IPS-18c (cell line): ENCODE data around the gene RAP1B.
"Not testable (repeated sequence)": the region's sequence is repeated elsewhere in the genome, so short reads cannot be mapped to it uniquely, and the experiment has no call there.

Source experiments
- H3K4me3 ChIP-seq: 2 replicates; pipeline ENCODE4 v1.7.0; 2013; ENCODE audit warnings: low read depth, mild to moderate bottlenecking, low read length, moderate library complexity; ENCODE audit not compliant: insufficient read depth
- H3K9me3 ChIP-seq: one replicate; pipeline ENCODE4 v1.6.1; 2013; ENCODE audit warnings: mild to moderate bottlenecking, low read length, moderate library complexity; ENCODE audit not compliant: control insufficient read depth, insufficient read depth

Gene RAP1B

DNA sequence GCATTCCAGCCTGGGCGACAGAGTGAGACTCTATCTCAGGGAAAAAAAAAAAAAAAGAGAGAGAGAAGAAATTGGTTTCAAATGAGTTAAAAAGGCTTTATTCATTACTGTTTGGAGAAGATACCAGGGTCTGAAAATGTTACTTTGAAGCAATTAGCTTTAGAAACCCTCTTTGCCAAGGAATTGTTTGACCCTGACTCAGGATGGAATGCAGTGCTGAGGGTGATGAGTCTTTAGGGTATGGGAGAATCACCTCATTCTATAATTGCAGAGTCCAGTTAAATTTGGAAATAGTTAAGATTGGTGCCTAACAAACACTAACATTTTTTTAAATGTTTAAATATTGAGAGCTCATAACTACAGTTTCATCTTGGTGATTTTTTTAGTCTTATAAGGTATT lies 13.3 kb downstream of the RAP1B start:
- no peak overlapping the region for H3K4me3 ChIP-seq
- no peaks in the 10 kb centered on the region for H3K9me3 ChIP-seq

DNA sequence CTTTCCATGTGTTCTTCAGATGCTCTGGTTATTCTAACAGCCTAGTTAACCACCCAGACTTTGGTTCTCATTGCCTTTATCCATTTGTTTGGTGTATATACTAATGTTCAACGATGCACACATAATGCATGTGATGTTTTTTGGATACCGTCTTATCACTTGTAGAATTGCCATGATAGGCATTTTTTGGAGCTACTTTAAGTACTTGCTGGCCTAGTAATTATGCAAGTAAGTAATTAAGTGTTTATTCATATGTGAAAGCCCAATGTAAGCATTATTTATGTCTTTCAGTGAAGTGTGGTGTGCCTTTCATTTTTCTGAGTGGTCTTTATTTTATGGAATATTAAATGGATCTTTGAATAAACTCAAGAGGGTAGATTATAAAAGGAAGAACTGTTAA lies 14.2 kb downstream of the RAP1B start:
- Histone ChIP-seq H3K9me3 (no peaks in the 10 kb centered on the region), H3K4me3 (no peak overlapping the region)

DNA sequence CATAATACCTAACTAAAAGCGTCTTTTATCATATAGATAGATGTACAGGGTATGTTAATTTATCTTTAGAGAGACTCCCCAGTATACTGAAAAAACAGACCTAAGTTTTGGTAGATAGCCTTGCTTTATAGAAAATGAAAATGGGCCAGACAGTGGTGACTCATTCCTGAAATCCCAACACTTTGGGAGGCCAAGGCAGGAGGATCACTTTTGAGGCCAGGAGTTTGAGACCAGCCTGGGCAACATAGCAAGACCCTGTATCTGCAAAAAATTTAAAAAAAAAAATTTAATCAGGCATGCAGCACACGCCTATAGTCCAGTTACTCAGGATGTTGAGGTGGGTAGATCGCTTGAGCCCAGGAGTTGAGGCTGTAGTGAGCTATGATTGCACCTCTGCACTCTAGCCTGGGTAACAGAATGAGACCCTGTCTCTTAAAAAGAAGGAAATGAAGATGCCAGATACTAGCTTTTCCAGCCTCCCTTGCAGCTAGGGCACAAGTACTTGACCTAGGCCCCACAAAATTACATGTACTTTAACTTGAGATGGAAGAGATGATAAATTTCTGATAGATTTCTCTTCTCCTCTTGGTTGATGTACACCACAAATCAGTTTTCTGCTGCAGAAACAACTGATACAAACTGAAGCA lies 17.1 kb downstream of the RAP1B start:
- Histone ChIP-seq H3K9me3 (no peaks in the 10 kb centered on the region), H3K4me3 (no peak overlapping the region)

DNA sequence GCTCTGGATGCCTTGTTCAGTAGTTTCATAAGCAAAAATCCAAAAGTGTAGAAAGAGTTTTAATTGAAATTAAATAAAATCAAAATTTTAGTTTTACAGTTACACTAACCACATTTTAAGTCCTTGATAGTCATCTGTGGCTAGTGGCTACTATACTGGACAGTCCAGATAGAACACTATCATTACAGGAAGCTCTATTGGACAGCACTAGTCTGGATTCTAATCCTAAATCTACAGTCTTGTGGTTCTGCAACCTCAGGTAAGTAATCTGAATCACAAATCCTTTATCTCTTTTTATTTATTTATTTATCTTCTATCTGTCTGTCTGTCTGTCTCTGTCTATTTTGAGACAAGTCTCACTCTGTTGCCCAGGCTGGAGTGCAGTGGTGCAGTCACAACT lies 18.0 kb downstream of the RAP1B start:
- Histone ChIP-seq H3K4me3 (no peak overlapping the region), H3K9me3 (no peaks in the 10 kb centered on the region)

DNA sequence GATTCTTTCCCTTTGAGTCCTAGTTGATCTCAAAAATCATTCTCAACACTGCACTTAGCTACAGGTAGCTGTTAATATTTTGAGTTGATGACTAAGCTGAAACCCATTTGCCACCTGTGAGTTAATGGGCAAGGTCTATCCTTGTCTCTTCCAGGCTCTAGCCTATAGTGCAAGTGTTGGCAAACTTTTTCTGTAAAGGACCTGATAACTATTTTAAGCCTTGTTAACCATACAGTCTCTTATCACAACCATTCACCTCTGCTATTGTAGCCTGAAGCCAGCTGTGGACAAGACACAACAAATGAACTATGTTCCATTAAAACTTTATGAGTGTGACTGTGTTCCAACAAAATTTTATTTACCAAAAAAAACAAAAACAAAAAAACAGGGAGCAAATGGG lies 19.4 kb downstream of the RAP1B start:
- no peak overlapping the region for H3K4me3 ChIP-seq
- no peaks in the 10 kb centered on the region for H3K9me3 ChIP-seq

DNA sequence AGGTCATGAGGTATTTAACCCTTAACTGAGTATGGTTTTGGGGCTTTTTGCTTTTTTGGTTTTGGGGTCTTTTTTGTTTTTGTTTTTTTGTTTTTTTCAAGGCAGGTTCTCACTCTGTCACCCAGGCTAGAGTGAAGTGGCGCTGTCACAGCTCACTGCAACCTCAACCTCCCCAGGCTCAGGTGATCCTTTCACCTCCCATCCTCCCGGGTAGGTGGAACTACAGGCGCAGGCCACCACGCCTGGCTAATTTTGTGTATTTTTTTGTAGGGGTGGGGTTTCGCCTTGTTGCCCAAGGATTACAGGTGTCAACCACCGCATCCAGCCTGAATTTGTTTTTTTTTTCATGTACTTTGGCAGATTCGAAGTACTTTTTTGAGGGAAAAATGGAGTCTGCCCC lies 19.9 kb downstream of the RAP1B start:
- Histone ChIP-seq H3K9me3 (no peaks in the 10 kb centered on the region), H3K4me3 (no peak overlapping the region)

DNA sequence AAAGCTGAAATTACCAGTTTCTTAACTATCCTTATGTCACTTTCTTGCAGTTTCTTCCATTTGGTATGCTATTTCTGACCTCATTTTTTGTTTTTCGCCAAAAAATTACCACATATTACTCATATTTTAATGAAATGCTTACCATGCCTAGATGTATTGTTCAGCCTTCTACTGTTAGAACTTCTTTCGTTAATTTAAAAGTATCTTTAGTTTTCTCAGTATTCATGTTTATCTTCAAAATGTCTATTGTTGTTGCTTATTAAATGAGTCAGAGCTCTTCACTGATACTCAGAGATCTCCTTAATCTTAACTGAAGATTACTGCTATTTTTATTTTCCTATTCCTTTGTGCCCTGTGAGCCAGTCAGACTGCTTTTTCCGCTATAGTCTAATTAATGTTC lies 20.5 kb downstream of the RAP1B start:
- Histone ChIP-seq H3K4me3 (no peak overlapping the region), H3K9me3 (no peaks in the 10 kb centered on the region)

DNA sequence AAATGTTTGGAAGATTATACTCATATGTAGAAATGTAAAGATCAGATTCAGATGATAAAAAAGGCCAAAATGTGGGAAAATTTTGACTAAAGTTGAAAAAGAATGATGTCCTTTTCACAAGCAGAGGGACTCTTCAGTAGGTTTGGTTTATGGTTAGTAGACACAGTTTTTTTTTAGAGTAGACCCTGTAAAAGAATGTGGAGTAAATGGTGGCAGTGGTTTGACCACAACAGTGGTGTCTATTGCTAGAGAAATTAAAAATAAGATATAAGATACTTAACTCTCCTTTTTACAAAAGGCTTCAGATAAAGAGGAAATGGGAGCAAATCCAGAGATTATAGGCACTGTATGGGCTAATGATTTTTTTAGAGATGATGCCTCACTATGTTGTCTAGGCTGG lies 21.8 kb downstream of the RAP1B start:
- no peaks in the 10 kb centered on the region for H3K9me3 ChIP-seq
- H3K4me3 ChIP-seq, result no peak overlapping the region

DNA sequence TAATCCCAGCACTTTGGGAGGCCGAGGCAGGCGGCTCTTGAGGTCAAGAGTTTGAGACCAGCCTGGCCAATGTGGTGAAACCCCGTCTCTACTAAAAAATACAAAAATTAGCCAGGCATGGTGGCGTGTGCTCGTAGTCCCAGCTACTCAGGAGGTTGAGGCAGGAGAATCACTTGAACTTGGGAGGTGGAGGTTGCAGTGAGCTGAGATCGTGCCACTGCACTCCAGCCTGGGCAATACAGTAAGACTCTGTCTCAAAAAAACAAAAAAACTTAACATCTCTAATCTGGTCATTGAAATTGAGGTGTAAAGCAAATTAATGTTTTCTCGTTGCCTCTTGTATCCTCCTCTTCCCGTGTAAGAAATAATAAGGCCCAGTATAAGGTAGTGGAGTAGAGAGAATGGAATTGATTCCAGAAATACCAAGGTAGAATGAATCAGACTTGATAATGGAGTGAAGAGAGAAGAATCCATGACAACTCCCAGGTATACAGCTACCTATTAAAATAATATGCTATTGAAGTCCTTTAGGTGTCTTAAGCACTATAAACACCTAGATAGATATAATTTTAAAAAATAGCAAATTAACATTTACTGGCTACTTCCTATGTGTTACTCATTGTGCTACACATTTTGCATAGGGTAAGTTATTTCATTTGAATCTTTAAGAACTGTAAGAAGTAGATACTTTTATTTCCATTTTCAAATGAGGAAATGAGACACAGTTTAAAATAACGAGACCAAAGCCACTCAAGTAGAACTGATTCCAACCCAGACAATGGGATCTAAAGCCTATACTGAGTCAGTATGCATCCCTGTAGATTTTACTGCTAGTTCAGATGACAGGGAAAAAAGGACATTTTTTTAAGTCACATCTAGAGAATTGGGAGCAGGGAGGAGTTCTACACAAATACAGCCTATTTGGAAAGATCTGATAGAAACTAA lies 23.2 kb downstream of the RAP1B start:
- Histone ChIP-seq H3K4me3 (no peak overlapping the region), H3K9me3 (no peaks in the 10 kb centered on the region)

DNA sequence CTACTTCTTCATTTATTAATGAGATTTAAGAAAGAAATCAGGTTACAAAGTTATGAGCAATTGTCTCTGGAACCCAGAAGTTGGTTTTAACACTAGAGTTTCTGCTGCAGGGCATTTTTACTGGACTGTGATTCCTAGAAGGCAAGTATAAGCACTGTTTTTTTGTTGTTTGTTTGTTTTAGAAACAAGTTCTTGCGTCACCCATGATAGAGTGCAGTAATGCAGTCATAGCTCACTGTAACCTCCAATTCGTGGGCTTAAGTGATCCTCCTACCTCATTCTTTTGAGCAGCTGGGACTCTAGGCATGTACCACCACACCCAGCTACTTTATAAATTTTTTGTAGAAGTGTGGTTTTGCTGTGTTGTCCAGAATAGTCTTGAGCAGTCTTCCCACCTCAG lies 25.6 kb downstream of the RAP1B start:
- H3K9me3 ChIP-seq, result no peaks in the 10 kb centered on the region
- no peak overlapping the region for H3K4me3 ChIP-seq

DNA sequence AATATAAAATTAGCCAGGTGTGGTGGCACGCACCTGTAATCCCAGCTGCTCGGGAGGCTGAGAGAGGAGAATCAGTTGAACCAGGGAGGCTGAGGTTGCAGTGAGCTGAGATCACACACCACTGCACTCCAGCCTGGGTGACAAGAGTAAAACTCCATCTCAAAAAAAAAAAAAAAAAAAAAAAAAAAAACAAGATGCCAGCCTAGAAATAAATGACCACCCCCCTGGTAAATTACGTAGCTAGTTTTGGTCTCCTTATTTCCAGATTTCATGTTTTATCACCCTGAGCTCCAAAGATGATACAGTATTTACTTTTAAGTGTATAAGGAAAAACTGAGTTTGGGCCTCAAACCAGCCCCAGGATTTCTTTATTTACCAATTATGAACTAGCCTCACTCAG lies 26.7 kb downstream of the RAP1B start:
- not testable (repeated sequence) for H3K9me3 ChIP-seq, H3K4me3 ChIP-seq

DNA sequence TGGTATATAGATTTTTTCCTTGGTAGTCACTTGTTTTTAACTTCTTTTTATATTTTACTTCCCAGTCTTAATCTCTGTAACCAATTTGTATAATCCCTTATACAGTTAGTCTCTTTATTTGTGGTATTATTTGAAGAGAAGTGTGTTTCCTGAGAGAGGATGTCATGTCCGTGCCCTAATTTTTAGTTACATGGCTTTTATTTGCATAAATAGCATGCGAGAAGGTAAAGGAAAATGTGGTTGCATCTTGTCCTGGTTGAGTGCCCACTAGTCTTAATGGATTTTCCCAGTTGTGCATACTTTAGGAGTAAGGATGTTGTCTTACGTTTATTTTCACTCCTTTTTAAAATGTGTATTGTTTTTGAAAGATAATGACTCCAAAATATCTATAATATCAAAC lies 27.5 kb downstream of the RAP1B start:
- Histone ChIP-seq H3K4me3 (no peak overlapping the region), H3K9me3 (no peaks in the 10 kb centered on the region)

DNA sequence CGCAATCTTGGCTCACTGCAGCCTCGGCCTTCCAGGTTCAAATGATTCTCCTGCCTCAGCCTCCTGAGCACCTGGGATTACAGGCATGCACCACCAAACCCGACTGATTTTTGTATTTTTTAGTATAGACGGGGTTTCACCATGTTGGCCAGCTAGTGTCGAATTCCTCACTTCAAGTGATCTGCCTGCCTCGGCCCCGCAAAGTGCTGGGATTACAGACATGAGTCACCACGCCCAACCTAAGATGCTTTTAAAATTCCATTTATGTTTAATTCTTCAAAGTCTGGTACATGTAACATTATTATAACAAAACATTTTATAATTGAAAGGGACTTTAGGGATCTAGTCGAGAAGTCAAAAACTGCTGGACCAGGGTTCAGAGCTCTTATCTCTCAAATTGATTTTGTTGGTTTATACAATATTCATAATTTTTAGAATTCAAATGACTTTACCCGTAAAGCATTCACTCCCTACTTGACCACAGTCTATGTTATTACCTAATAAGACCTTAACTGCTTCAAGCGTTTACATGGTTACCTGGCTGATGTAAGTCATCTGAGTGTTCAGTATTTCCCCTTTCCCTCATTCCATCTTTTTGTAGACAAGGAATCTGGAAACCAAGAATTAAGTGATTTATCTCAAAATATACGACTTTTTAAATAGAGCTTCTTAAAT lies 28.2 kb downstream of the RAP1B start:
- Histone ChIP-seq H3K4me3 (no peak overlapping the region), H3K9me3 (no peaks in the 10 kb centered on the region)

DNA sequence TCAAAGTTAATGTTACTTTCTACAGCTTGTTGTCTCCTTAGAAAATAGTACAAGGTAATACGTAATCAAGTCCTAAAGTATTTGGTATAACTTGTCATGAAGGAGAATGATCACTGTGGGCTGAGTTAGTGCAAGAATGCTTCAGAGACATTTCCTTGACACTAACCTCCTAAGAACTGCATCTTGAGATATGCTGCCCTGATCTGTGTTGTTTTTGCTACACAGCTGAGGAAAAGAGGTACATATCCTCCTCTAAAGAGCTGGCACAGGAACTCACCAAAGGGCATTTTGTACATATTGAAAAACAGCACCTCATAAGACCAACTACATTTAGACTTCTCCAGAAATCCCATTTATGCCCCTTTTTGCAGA lies 28.7 kb downstream of the RAP1B start:
- no peak overlapping the region for H3K4me3 ChIP-seq
- no peaks in the 10 kb centered on the region for H3K9me3 ChIP-seq

DNA sequence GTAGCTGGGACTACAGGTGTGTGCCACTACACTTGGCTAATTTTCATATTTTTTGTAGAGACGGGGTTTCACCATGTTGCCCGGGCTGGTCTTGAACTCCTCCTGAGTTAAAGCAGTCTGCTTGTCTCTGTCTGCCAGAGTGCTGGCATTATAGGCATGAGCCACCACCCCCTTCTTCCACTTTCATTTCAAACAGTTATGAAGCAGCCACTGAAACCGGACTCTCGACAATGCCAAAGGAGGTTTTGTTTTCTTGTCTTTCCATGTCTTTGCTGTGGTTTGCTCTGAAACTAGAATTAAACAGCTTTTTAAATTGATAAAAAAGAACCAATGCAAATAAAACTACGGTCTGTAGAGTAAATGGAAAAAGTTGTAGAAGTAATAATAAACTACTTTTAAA lies 30.4 kb downstream of the RAP1B start:
- no peak overlapping the region for H3K4me3 ChIP-seq

DNA sequence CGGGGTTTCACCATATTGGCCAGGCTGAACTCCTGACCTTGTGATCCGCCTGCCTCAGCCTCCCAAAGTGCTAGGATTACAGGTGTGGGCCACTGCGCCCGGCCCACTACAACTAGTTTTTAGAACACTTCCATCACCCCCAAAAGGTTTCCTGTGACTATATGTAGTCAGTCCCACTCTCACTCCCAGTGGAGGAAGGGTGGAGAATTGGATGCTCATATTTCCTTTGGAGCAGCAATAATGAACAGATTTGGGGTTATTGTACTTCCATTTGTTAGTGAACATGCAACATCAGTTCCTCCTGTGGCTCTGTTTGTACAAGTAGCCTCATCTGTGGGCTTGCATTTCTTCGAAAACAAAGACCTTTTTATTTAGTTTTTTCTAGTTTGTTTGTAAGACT lies 35.8 kb downstream of the RAP1B start:
- H3K9me3 ChIP-seq, result no peaks in the 10 kb centered on the region
- no peak overlapping the region for H3K4me3 ChIP-seq

More for the DNA sequence above, 30.4 kb downstream of the RAP1B start:
- H3K9me3 ChIP-seq, result no peaks in the 10 kb centered on the region

DNA sequence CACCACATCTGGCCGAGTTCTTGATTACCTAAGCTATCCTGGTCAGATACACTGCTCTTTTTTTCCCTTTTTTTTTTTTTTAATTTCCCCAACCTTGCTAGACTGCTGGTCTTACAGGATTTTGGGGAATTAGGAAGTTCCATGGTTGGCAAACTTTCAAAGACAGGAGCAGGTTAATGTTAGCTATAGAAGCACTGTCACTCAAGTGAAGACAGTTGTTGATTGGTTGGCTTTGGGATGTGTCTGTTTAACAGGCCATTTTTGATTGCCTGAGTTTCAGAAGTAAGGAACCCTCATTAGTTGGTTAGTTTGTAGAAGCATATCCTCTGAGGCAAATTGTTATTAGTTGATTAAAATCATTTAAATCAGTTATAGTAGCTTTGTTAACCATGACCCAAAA lies 36.8 kb downstream of the RAP1B start:
- Histone ChIP-seq H3K9me3 (no peaks in the 10 kb centered on the region), H3K4me3 (no peak overlapping the region)

DNA sequence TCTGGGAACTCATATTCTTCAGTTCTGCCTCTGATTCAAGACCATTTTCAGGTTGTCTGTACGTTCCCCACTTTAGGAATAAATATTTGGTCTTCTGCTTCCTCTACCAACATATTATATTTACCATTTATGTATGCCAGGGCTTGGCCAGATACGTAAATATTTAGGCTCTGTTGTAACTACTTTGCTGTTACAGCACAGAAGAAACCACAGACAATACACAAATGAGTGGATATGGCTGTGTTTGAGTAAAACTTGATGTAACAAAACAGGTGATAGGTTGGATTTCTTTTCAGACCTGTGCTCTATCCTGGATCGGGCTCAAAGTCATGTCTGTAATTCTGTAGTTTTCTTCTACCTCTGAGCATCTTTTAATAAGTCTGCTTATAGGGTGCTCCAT lies 37.5 kb downstream of the RAP1B start:
- Histone ChIP-seq H3K9me3 (no peaks in the 10 kb centered on the region), H3K4me3 (no peak overlapping the region)
